OCI-LY1 (cell line): Measurements from ENCODE around the gene KPNB1.

Source experiments
- H2AFZ ChIP-seq: fragments of 200-600 bp; sonication (generic), shearing (Covaris generic); 2 replicates; pipeline ENCODE4 v1.6.0; 2014; ENCODE audit warnings: antibody characterized with exemption, mild to moderate bottlenecking, low read length
- H3F3A ChIP-seq: fragments of 200-600 bp; sonication (generic), shearing (Covaris generic); 2 replicates; pipeline ENCODE4 v1.6.0; 2014; ENCODE audit warnings: mild to moderate bottlenecking, antibody characterized with exemption, low read length, moderate library complexity; ENCODE audit not compliant: insufficient read depth
- H3K27ac ChIP-seq: fragments of 200-600 bp; sonication (generic); 2 replicates; pipeline ENCODE4 v1.5.1; 2014; ENCODE audit warnings: low read length, mixed run types, mild to moderate bottlenecking, low read depth; ENCODE audit not compliant: poor library complexity, severe bottlenecking
- H3K27me3 ChIP-seq: fragments of 200-600 bp; sonication (generic); 2 replicates; pipeline ENCODE4 v1.6.0; 2014; ENCODE audit warnings: antibody characterized with exemption, mild to moderate bottlenecking, low read length, moderate library complexity; ENCODE audit not compliant: insufficient read depth
- H3K36me3 ChIP-seq: fragments of 200-600 bp; sonication (generic); 2 replicates; pipeline ENCODE4 v1.6.1; 2014; ENCODE audit warnings: mild to moderate bottlenecking, antibody characterized with exemption, low read length, moderate library complexity, mixed read lengths; ENCODE audit not compliant: insufficient read depth
- H3K4me1 ChIP-seq: fragments of 200-600 bp; sonication (generic); 2 replicates; pipeline ENCODE4 v1.5.1; 2014; ENCODE audit warnings: mild to moderate bottlenecking, low read length, moderate library complexity; ENCODE audit not compliant: insufficient read depth, severe bottlenecking
- H3K4me2 ChIP-seq: fragments of 200-600 bp; sonication (generic), shearing (Covaris generic); 2 replicates; pipeline ENCODE4 v1.6.1; 2014; ENCODE audit warnings: low read length
- H3K4me3 ChIP-seq: fragments of 200-600 bp; sonication (generic); 2 replicates; pipeline ENCODE4 v1.5.1; 2014; ENCODE audit warnings: low read length, low read depth, mild to moderate bottlenecking, mixed read lengths; ENCODE audit not compliant: poor library complexity, severe bottlenecking
- H3K79me2 ChIP-seq: fragments of 200-600 bp; shearing (Covaris generic); 2 replicates; pipeline ENCODE4 v1.6.1; 2016; ENCODE audit warnings: mixed run types, low read length, mixed read lengths; ENCODE audit not compliant: insufficient read depth
- H3K9ac ChIP-seq: fragments of 200-600 bp; sonication (generic), shearing (Covaris generic); 2 replicates; pipeline ENCODE4 v1.6.1; 2014; ENCODE audit warnings: mild to moderate bottlenecking, low read length, mixed read lengths
- H3K9me2 ChIP-seq: fragments of 200-600 bp; sonication (generic), shearing (Covaris generic); 2 replicates; pipeline ENCODE4 v1.6.1; 2014; ENCODE audit warnings: low read depth, mild to moderate bottlenecking, low read length, mixed read lengths
- H3K9me3 ChIP-seq: fragments of 200-600 bp; shearing (Covaris generic); 2 replicates; pipeline ENCODE4 v1.6.1; 2014; ENCODE audit warnings: low read length, mixed read lengths
- H4K20me1 ChIP-seq: fragments of 200-600 bp; sonication (generic), shearing (Covaris generic); 2 replicates; pipeline ENCODE4 v1.6.0; 2016; ENCODE audit warnings: mild to moderate bottlenecking, low read length; ENCODE audit not compliant: insufficient read depth
- CTCF ChIP-seq: fragments of 200-600 bp; sonication (generic), shearing (Covaris generic); IDR thresholded peaks from 2 replicates; pipeline ENCODE4 v1.5.1; 2017; ENCODE audit warnings: mild to moderate bottlenecking, antibody characterized with exemption, low read length, moderate library complexity, mixed read lengths
- EZH2 ChIP-seq: fragments of 200-600 bp; sonication (generic), shearing (Covaris generic); IDR thresholded peaks from 2 replicates; pipeline ENCODE4 v1.8.0; 2017; ENCODE audit warnings: borderline replicate concordance, mixed run types, mild to moderate bottlenecking, antibody characterized with exemption, low read length, moderate library complexity, mixed read lengths

KPNB1 gene

GRCh38 chr17:47654991-47655390, 5.3 kb downstream of the KPNB1 start:
- Histone ChIP-seq H3K36me3 (peaks cover 89% of the 10 kb centered on the region), H2AFZ (no peak overlapping the region), H3K79me2 (peaks cover 48% of the 10 kb centered on the region), H3K4me3 (no peak overlapping the region), H3K9ac (no peak overlapping the region), H3K4me1 (peaks cover 63% of the 10 kb centered on the region), H3K9me2 (no peaks in the 10 kb centered on the region), H4K20me1 (no peaks in the 10 kb centered on the region), H3K9me3 (no peaks in the 10 kb centered on the region), H3K27ac (no peak overlapping the region), H3K4me2 (no peak overlapping the region), H3K27me3 (no peaks in the 10 kb centered on the region), H3F3A (0 out of 2 replicates have a peak, but pooled peaks cover 3% of the 10 kb centered on the region)
- TF ChIP-seq EZH2 = no peak

- Histone ChIP-seq H3K79me2 (peaks cover 7% of the 10 kb centered on the region; the same call in 1 of the 2 replicates), H2AFZ (no peak overlapping the region), H3K4me3 (peak overlapping the region; percentile 29), H3K4me2 (peak overlapping the region; percentile 46), H3K9me3 (no peaks in the 10 kb centered on the region), H3K9ac (no peak overlapping the region), H4K20me1 (no peaks in the 10 kb centered on the region), H3K27me3 (no peaks in the 10 kb centered on the region), H3F3A (0 out of 2 replicates have a peak, but pooled peaks cover 3% of the 10 kb centered on the region), H3K9me2 (no peaks in the 10 kb centered on the region), H3K4me1 (peaks cover 55% of the 10 kb centered on the region), H3K27ac (peak overlapping the region; percentile 74), H3K36me3 (peaks cover 96% of the 10 kb centered on the region)
- TF ChIP-seq CTCF = peak; percentile 9; the same call in 1 of the 2 replicates
- TF ChIP-seq EZH2 = no peak
Measured at GRCh38 chr17:47660064-47660492, 10.4 kb downstream of the KPNB1 start.

- H3K9me3 ChIP-seq = no peaks in the 10 kb centered on the region
- no peaks in the 10 kb centered on the region for H3K9me2 ChIP-seq
- H3K27ac ChIP-seq = peak overlapping the region; percentile 77
- peak overlapping the region; percentile 30; the same call in 1 of the 2 replicates for H3K4me2 ChIP-seq
- H3K4me1 ChIP-seq = peaks cover 41% of the 10 kb centered on the region
- no peak overlapping the region for H3K9ac ChIP-seq
- H3K36me3 ChIP-seq = peaks cover 93% of the 10 kb centered on the region
- 0 out of 2 replicates have a peak, but pooled peaks cover 3% of the 10 kb centered on the region for H3F3A ChIP-seq
- no peak overlapping the region for H3K4me3 ChIP-seq
- TF ChIP-seq EZH2 = no peak
- peak; percentile 93 for TF ChIP-seq CTCF
- no peaks in the 10 kb centered on the region for H4K20me1 ChIP-seq
- H2AFZ ChIP-seq = no peak overlapping the region
- H3K79me2 ChIP-seq = no peaks in the 10 kb centered on the region; the same call in 1 of the 2 replicates
- H3K27me3 ChIP-seq = no peaks in the 10 kb centered on the region
Measured at GRCh38 chr17:47663912-47664623, 14.3 kb downstream of the KPNB1 start.

GRCh38 chr17:47664624-47664941, 14.9 kb downstream of the KPNB1 start:
- no peak overlapping the region for H3K4me2 ChIP-seq
- H3F3A ChIP-seq = no peaks in the 10 kb centered on the region
- no peaks in the 10 kb centered on the region for H3K9me2 ChIP-seq
- TF ChIP-seq EZH2 (no peak), CTCF (no peak; the same call in 1 of the 2 replicates)
- H3K27ac ChIP-seq = no peak overlapping the region
- H3K27me3 ChIP-seq = no peaks in the 10 kb centered on the region
- H3K4me1 ChIP-seq = peaks cover 36% of the 10 kb centered on the region
- no peaks in the 10 kb centered on the region for H4K20me1 ChIP-seq
- H3K9ac ChIP-seq = no peak overlapping the region
- H2AFZ ChIP-seq = no peak overlapping the region
- H3K4me3 ChIP-seq = no peak overlapping the region
- no peaks in the 10 kb centered on the region for H3K9me3 ChIP-seq
- H3K36me3 ChIP-seq = peaks cover 94% of the 10 kb centered on the region
- H3K79me2 ChIP-seq = no peaks in the 10 kb centered on the region; the same call in 1 of the 2 replicates
